HG02973 (cell line): ENCODE measurements around the gene INTS4.
"Not testable (repeated sequence)": the region's sequence is repeated elsewhere in the genome, so short reads cannot be mapped to it uniquely, and the experiment has no call there.

Experiments used
- ATAC-seq: cut with Tn5 transposase; IDR thresholded peaks from one replicate; pipeline ENCODE4 v1.9.1; 2021; ENCODE audit warnings: moderate library complexity; ENCODE audit not compliant: unreplicated experiment

The INTS4 gene

GRCh38 chr11:77883775-77884174 lies 110.7 kb downstream of the INTS4 start:
- no peak for ATAC-seq

GRCh38 chr11:77882396-77882795 lies 112.1 kb downstream of the INTS4 start:
- ATAC-seq, result no peak

- ATAC-seq, result peak; percentile 73
Observed at GRCh38 chr11:77879218-77879617, 115.2 kb downstream of the INTS4 start.

- not testable (repeated sequence) for ATAC-seq
Observed at GRCh38 chr11:77878247-77878646, 116.2 kb downstream of the INTS4 start.

GRCh38 chr11:77876045-77876444 lies 118.4 kb downstream of the INTS4 start:
- ATAC-seq, result no peak

- no peak for ATAC-seq
Observed at GRCh38 chr11:77874206-77874605, 120.3 kb downstream of the INTS4 start.

GRCh38 chr11:77873345-77873744 lies 121.1 kb downstream of the INTS4 start:
- no peak for ATAC-seq

- no peak for ATAC-seq
Observed at GRCh38 chr11:77871855-77872254, 122.6 kb downstream of the INTS4 start.

- ATAC-seq, result no peak
Observed at GRCh38 chr11:77868744-77869143, 125.7 kb downstream of the INTS4 start.

GRCh38 chr11:77866336-77866735 lies 128.1 kb downstream of the INTS4 start:
- ATAC-seq, result no peak

- ATAC-seq, result no peak
Observed at GRCh38 chr11:77865805-77866204, 128.7 kb downstream of the INTS4 start.

GRCh38 chr11:77861444-77861843 lies 133.0 kb downstream of the INTS4 start:
- ATAC-seq, result not testable (repeated sequence)

- ATAC-seq, result not testable (repeated sequence)
Observed at GRCh38 chr11:77857906-77858457, 136.5 kb downstream of the INTS4 start.

- ATAC-seq, result no peak
Observed at GRCh38 chr11:77854838-77855237, 139.6 kb downstream of the INTS4 start.

- ATAC-seq, result no peak
Observed at GRCh38 chr11:77851503-77851902, 143.0 kb downstream of the INTS4 start.

- ATAC-seq, result not testable (repeated sequence)
Observed at GRCh38 chr11:77843700-77844099, 150.8 kb downstream of the INTS4 start.

GRCh38 chr11:77842441-77843121 lies 151.9 kb downstream of the INTS4 start:
- no peak for ATAC-seq

- no peak for ATAC-seq
Observed at GRCh38 chr11:77833302-77833701, 161.2 kb downstream of the INTS4 start.

GRCh38 chr11:77828926-77829325 lies 165.5 kb downstream of the INTS4 start:
- no peak for ATAC-seq
